HG02642 (cell line): ENCODE data around the gene NME5.

ENCODE experiments used
- ATAC-seq: cut with Tn5 transposase; IDR thresholded peaks from one replicate; pipeline ENCODE4 v1.9.1; 2021; ENCODE audit warnings: mild to moderate bottlenecking; ENCODE audit not compliant: unreplicated experiment, poor library complexity

The NME5 gene

GRCh38 chr5:138140268-138140667 lies 1.0 kb upstream of the NME5 start:
- ATAC-seq, result no peak

GRCh38 chr5:138139781-138140090 lies 508 bp upstream of the NME5 start:
- ATAC-seq, result no peak

- no peak for ATAC-seq
Observed at GRCh38 chr5:138132543-138132942, 6.7 kb downstream of the NME5 start.

GRCh38 chr5:138129347-138129746 lies 9.9 kb downstream of the NME5 start:
- ATAC-seq, result no peak

- no peak for ATAC-seq
Observed at GRCh38 chr5:138128334-138128733, 10.9 kb downstream of the NME5 start.

- ATAC-seq, result no peak
Observed at GRCh38 chr5:138115254-138115653, 24.0 kb downstream of the NME5 start.

GRCh38 chr5:138111937-138112336 lies 27.3 kb downstream of the NME5 start:
- no peak for ATAC-seq

- ATAC-seq, result no peak
Observed at GRCh38 chr5:138111181-138111580, 28.0 kb downstream of the NME5 start.

- ATAC-seq, result no peak
Observed at GRCh38 chr5:138110266-138110963, 28.8 kb downstream of the NME5 start.

- no peak for ATAC-seq
Observed at GRCh38 chr5:138109463-138110265, 29.6 kb downstream of the NME5 start.

- ATAC-seq, result no peak
Observed at GRCh38 chr5:138107213-138107612, 32.0 kb downstream of the NME5 start.

GRCh38 chr5:138105709-138106108 lies 33.5 kb downstream of the NME5 start:
- ATAC-seq, result no peak

GRCh38 chr5:138103319-138103637 lies 36.0 kb downstream of the NME5 start:
- ATAC-seq, result no peak

- ATAC-seq, result no peak
Observed at GRCh38 chr5:138102454-138103318, 36.5 kb downstream of the NME5 start.

GRCh38 chr5:138096997-138097828 lies 42.0 kb downstream of the NME5 start:
- ATAC-seq, result no peak

GRCh38 chr5:138096363-138096762 lies 42.9 kb downstream of the NME5 start:
- ATAC-seq, result no peak

- ATAC-seq, result no peak
Observed at GRCh38 chr5:138095100-138095907, 43.9 kb downstream of the NME5 start.

GRCh38 chr5:138093036-138093435 lies 46.2 kb downstream of the NME5 start:
- no peak for ATAC-seq

- ATAC-seq, result no peak
Observed at GRCh38 chr5:138092301-138092700, 46.9 kb downstream of the NME5 start.

- no peak for ATAC-seq
Observed at GRCh38 chr5:138091685-138092084, 47.5 kb downstream of the NME5 start.
